Measurements from ENCODE around the gene KIFC3. TPM values are rescaled to one million over a fixed set of nuclear protein-coding genes. Genes with fewer than 3 reads are reported as not detected.
"Not testable (repeated sequence)": the region's sequence is repeated elsewhere in the genome, so short reads cannot be mapped to it uniquely, and the experiment has no call there.

The KIFC3 gene
- total RNA-seq, 4 donors from 2014 or later = 111 to 219 (median 153) TPM

GRCh38 chr16:57837305-57838125 lies 35.2 kb upstream of the KIFC3 start:
- H3K27me3 ChIP-seq = no peaks in the 10 kb centered on the region
- H3K9me3 ChIP-seq = no peaks in the 10 kb centered on the region
- H3K4me3 ChIP-seq = no peak overlapping the region
- WGBS = 81% methylated on average over 10 of the region's 10 CpGs
- DNase-seq (ENCODE audit: low spot score in 2 of 2) = no peak
- TF ChIP-seq POLR2A (IDR thresholded peaks at IDR 0.05) = no peak
- TF ChIP-seq, protein P1, sequence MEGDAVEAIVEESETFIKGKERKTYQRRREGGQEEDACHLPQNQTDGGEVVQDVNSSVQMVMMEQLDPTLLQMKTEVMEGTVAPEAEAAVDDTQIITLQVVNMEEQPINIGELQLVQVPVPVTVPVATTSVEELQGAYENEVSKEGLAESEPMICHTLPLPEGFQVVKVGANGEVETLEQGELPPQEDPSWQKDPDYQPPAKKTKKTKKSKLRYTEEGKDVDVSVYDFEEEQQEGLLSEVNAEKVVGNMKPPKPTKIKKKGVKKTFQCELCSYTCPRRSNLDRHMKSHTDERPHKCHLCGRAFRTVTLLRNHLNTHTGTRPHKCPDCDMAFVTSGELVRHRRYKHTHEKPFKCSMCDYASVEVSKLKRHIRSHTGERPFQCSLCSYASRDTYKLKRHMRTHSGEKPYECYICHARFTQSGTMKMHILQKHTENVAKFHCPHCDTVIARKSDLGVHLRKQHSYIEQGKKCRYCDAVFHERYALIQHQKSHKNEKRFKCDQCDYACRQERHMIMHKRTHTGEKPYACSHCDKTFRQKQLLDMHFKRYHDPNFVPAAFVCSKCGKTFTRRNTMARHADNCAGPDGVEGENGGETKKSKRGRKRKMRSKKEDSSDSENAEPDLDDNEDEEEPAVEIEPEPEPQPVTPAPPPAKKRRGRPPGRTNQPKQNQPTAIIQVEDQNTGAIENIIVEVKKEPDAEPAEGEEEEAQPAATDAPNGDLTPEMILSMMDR (IDR thresholded peaks at IDR 0.05) = no peak
- H3K4me1 ChIP-seq = no peaks in the 10 kb centered on the region
- H3K27ac ChIP-seq = no peak overlapping the region
- H3K36me3 ChIP-seq = no peaks in the 10 kb centered on the region

- peak in 1 of 2 donors; percentile 2 for DNase-seq (ENCODE audit: low spot score in 2 of 2)
- H3K27ac ChIP-seq = not testable (repeated sequence)
- 86% methylated on average over 2 of the region's 4 CpGs for WGBS
Measured at GRCh38 chr16:57835439-57835838, 33.1 kb upstream of the KIFC3 start.

GRCh38 chr16:57834936-57835335 lies 32.6 kb upstream of the KIFC3 start:
- Histone ChIP-seq H3K27me3 (no peaks in the 10 kb centered on the region), H3K4me3 (no peak overlapping the region), H3K4me1 (no peaks in the 10 kb centered on the region), H3K9me3 (no peaks in the 10 kb centered on the region), H3K36me3 (no peaks in the 10 kb centered on the region), H3K27ac (no peak overlapping the region)
- WGBS = 39% methylated on average over 5 of the region's 5 CpGs
- no peak for TF ChIP-seq POLR2AphosphoS5 (IDR thresholded peaks at IDR 0.05)
- TF ChIP-seq EP300 (IDR thresholded peaks at IDR 0.05) = no peak
- no peak for DNase-seq (ENCODE audit: low spot score in 2 of 2)

More at GRCh38 chr16:57835439-57835838, 33.1 kb upstream of the KIFC3 start:
- H3K27me3 ChIP-seq, H3K4me1 ChIP-seq, H3K9me3 ChIP-seq, H3K36me3 ChIP-seq, H3K4me3 ChIP-seq: not testable (repeated sequence)

- no peaks in the 10 kb centered on the region for H3K4me1 ChIP-seq
- no peak overlapping the region for H3K27ac ChIP-seq
- H3K4me3 ChIP-seq = no peak overlapping the region
- no peak for DNase-seq (ENCODE audit: low spot score in 2 of 2)
- no peaks in the 10 kb centered on the region for H3K36me3 ChIP-seq
- no peak for TF ChIP-seq POLR2A (IDR thresholded peaks at IDR 0.05)
- TF ChIP-seq, protein P1 (IDR thresholded peaks at IDR 0.05) = no peak
- TF ChIP-seq POLR2AphosphoS5 (IDR thresholded peaks at IDR 0.05) = no peak
- H3K9me3 ChIP-seq = no peaks in the 10 kb centered on the region
- WGBS = 98% methylated on average over 8 of the region's 10 CpGs
- no peaks in the 10 kb centered on the region for H3K27me3 ChIP-seq
Measured at GRCh38 chr16:57830890-57831484, 28.7 kb upstream of the KIFC3 start.

GRCh38 chr16:57829969-57830360 lies 27.7 kb upstream of the KIFC3 start:
- Histone ChIP-seq H3K4me3 (no peak overlapping the region), H3K27me3 (no peaks in the 10 kb centered on the region), H3K27ac (no peak overlapping the region), H3K4me1 (no peaks in the 10 kb centered on the region), H3K9me3 (no peaks in the 10 kb centered on the region), H3K36me3 (no peaks in the 10 kb centered on the region)
- TF ChIP-seq EP300 (IDR thresholded peaks at IDR 0.05) (no peak), POLR2A (IDR thresholded peaks at IDR 0.05) (no peak), POLR2AphosphoS5 (IDR thresholded peaks at IDR 0.05) (no peak)
- TF ChIP-seq, protein P1 (IDR thresholded peaks at IDR 0.05) = no peak
- no peak for DNase-seq (ENCODE audit: low spot score in 2 of 2)
- WGBS = 96% methylated on average over 3 of the region's 3 CpGs

GRCh38 chr16:57828272-57829161 lies 26.2 kb upstream of the KIFC3 start:
- TF ChIP-seq, protein P1 (IDR thresholded peaks at IDR 0.05) = no peak
- TF ChIP-seq POLR2A (IDR thresholded peaks at IDR 0.05) (no peak), POLR2AphosphoS5 (IDR thresholded peaks at IDR 0.05) (no peak), EP300 (IDR thresholded peaks at IDR 0.05) (no peak)
- no peaks in the 10 kb centered on the region for H3K9me3 ChIP-seq
- WGBS = 88% methylated on average over 9 of the region's 13 CpGs
- no peaks in the 10 kb centered on the region for H3K36me3 ChIP-seq
- no peak overlapping the region for H3K27ac ChIP-seq
- H3K4me3 ChIP-seq = no peak overlapping the region
- H3K27me3 ChIP-seq = no peaks in the 10 kb centered on the region
- H3K4me1 ChIP-seq = no peaks in the 10 kb centered on the region
- DNase-seq (ENCODE audit: low spot score in 2 of 2) = no peak
